Measurements from ENCODE around the gene CAMK2A. TPM values are rescaled to one million over a fixed set of nuclear protein-coding genes. Genes with fewer than 3 reads are reported as not detected.

Gene CAMK2A
- total RNA-seq, 2 donors from 2014 or later: 4.9 to 18.2 TPM

DNA sequence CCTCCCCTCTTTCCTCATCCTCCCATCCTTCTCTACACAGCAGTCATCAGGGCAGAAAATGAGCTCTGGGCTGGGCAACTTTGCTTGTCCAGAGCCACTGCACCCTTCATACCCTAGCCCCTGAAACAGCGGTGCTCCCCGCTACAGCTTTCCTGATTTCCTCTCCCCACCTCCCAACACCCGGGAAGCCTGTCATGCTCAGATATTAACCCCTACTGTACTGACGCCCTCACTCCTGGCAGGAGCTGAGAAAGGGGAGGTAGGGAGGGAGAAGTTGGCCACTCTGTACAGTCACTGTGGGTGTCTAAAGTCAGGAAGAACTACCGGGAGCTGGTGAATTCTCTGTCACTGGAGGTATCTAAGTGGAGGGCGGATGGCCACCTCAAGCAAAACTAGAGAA is 782 bp downstream of the CAMK2A start:
- no peak for TF ChIP-seq CTCF (IDR thresholded peaks at IDR 0.05)
- H3K4me1 ChIP-seq: no peaks in the 10 kb centered on the region
- H3K27ac ChIP-seq: no peak overlapping the region
- H3K27me3 ChIP-seq: no peaks in the 10 kb centered on the region
- H3K36me3 ChIP-seq: no peaks in the 10 kb centered on the region
- H3K4me3 ChIP-seq: no peak overlapping the region
- no peaks in the 10 kb centered on the region for H3K9me3 ChIP-seq
- no peak for DNase-seq (ENCODE audit: low spot score)

DNA sequence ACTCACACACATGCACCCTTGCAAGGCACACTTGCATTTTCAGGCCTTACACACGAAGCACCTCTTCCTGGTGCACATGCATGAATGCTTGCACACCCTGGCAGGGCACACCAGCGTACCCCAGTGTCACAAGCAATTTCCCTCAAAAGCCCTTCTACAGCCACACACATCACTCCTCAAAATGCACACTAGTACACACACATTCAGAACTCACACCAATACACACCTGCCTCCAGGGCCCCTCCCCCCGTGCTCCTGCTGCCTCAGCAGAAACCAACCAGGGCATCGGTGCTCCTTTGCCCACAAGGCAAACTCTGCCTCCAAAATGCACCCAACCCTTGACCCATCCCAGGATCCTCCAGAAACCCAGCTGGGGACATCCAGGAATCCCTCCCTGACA is 1.2 kb downstream of the CAMK2A start:
- H3K27me3 ChIP-seq: no peaks in the 10 kb centered on the region
- no peak for DNase-seq (ENCODE audit: low spot score)
- H3K4me1 ChIP-seq: no peaks in the 10 kb centered on the region
- no peaks in the 10 kb centered on the region for H3K9me3 ChIP-seq
- no peaks in the 10 kb centered on the region for H3K36me3 ChIP-seq
- TF ChIP-seq CTCF (IDR thresholded peaks at IDR 0.05): no peak
- no peak overlapping the region for H3K27ac ChIP-seq
- H3K4me3 ChIP-seq: no peak overlapping the region

- TF ChIP-seq CTCF (IDR thresholded peaks at IDR 0.05): no peak
- no peak for DNase-seq (ENCODE audit: low spot score)
- Histone ChIP-seq H3K4me1 (no peaks in the 10 kb centered on the region), H3K27ac (no peak overlapping the region), H3K9me3 (no peaks in the 10 kb centered on the region), H3K4me3 (no peak overlapping the region), H3K36me3 (no peaks in the 10 kb centered on the region), H3K27me3 (no peaks in the 10 kb centered on the region)
Observed at GRCh38 chr5:150286820-150287219, 2.8 kb downstream of the CAMK2A start.

- TF ChIP-seq CTCF (IDR thresholded peaks at IDR 0.05): no peak
- Histone ChIP-seq H3K27ac (no peak overlapping the region), H3K4me3 (no peak overlapping the region), H3K9me3 (no peaks in the 10 kb centered on the region), H3K36me3 (no peaks in the 10 kb centered on the region), H3K27me3 (no peaks in the 10 kb centered on the region), H3K4me1 (no peaks in the 10 kb centered on the region)
- no peak for DNase-seq (ENCODE audit: low spot score)
Observed at GRCh38 chr5:150285114-150285513, 4.5 kb downstream of the CAMK2A start.

GRCh38 chr5:150284311-150284710 is 5.3 kb downstream of the CAMK2A start:
- no peak for DNase-seq (ENCODE audit: low spot score)
- Histone ChIP-seq H3K36me3 (no peaks in the 10 kb centered on the region), H3K27me3 (no peaks in the 10 kb centered on the region), H3K4me1 (no peaks in the 10 kb centered on the region), H3K27ac (no peak overlapping the region), H3K4me3 (no peak overlapping the region), H3K9me3 (no peaks in the 10 kb centered on the region)
- no peak for TF ChIP-seq CTCF (IDR thresholded peaks at IDR 0.05)

DNA sequence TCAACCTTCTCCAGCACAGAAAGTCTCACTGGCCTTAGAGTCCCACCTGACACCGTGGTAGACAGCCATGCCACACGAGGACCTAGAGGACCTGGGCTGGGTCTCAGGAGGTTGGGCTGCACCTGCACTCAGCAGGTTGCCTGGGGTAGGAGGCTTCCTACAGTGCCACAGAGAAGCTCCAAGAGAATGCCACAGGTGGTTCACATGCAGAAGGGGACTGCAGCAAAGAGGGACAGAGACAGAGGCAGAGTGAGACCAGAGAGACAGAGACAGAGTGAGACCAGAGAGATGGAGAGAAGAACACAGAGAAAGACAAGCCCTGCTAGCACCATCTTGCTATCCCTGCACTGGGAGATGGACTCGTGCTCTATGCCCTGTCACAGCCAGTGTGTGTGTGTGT is 5.7 kb downstream of the CAMK2A start:
- Histone ChIP-seq H3K36me3 (no peaks in the 10 kb centered on the region), H3K4me1 (no peaks in the 10 kb centered on the region), H3K27me3 (no peaks in the 10 kb centered on the region), H3K27ac (no peak overlapping the region), H3K9me3 (no peaks in the 10 kb centered on the region), H3K4me3 (no peak overlapping the region)
- no peak for TF ChIP-seq CTCF (IDR thresholded peaks at IDR 0.05)
- no peak for DNase-seq (ENCODE audit: low spot score)
